ENCODE results near the gene AP2S1. TPM values are rescaled to one million over a fixed set of nuclear protein-coding genes. Genes with fewer than 3 reads are reported as not detected.

The AP2S1 gene
- total RNA-seq, 1 donor from 2014 or later, result 50.1 TPM

GRCh38 chr19:46868025-46868802, 17.6 kb upstream of the AP2S1 start:
- Histone ChIP-seq H3K27ac (ENCODE audit: low read depth, low read length) (no peak overlapping the region), H3K36me3 (ENCODE audit: control insufficient read depth in 3 of 3, insufficient read depth in 3 of 3, low read length in 3 of 3) (no peaks in the 10 kb centered on the region), H3K9ac (ENCODE audit: low read depth in 1 of 3, low read length in 3 of 3) (no peak overlapping the region), H3K27me3 (ENCODE audit: control insufficient read depth in 3 of 3, insufficient read depth in 3 of 3, low read length in 3 of 3) (no peaks in the 10 kb centered on the region), H3K9me3 (ENCODE audit: control insufficient read depth in 3 of 3, low read length in 3 of 3) (no peaks in the 10 kb centered on the region), H3K4me3 (ENCODE audit: low read length in 3 of 3) (no peak overlapping the region), H3K4me1 (ENCODE audit: control insufficient read depth in 3 of 3, insufficient read depth in 3 of 3, low read length in 3 of 3) (peaks cover 27 to 38% (median 36%) of the 10 kb centered on the region in 3 donors)

GRCh38 chr19:46867170-46867569, 16.5 kb upstream of the AP2S1 start:
- Histone ChIP-seq H3K27me3 (ENCODE audit: control insufficient read depth in 3 of 3, insufficient read depth in 3 of 3, low read length in 3 of 3) (no peaks in the 10 kb centered on the region), H3K27ac (ENCODE audit: low read depth, low read length) (peak overlapping the region; percentile 0), H3K4me1 (ENCODE audit: control insufficient read depth in 3 of 3, insufficient read depth in 3 of 3, low read length in 3 of 3) (peaks cover 37 to 48% (median 46%) of the 10 kb centered on the region in 3 donors), H3K4me3 (ENCODE audit: low read length in 3 of 3) (no peak overlapping the region), H3K9ac (ENCODE audit: low read depth in 1 of 3, low read length in 3 of 3) (no peak overlapping the region), H3K36me3 (ENCODE audit: control insufficient read depth in 3 of 3, insufficient read depth in 3 of 3, low read length in 3 of 3) (no peaks in the 10 kb centered on the region), H3K9me3 (ENCODE audit: control insufficient read depth in 3 of 3, low read length in 3 of 3) (no peaks in the 10 kb centered on the region)

GRCh38 chr19:46866407-46867136, 15.9 kb upstream of the AP2S1 start:
- Histone ChIP-seq H3K4me1 (ENCODE audit: control insufficient read depth in 3 of 3, insufficient read depth in 3 of 3, low read length in 3 of 3) (peaks cover 43 to 54% (median 52%) of the 10 kb centered on the region in 3 donors), H3K9ac (ENCODE audit: low read depth in 1 of 3, low read length in 3 of 3) (no peak overlapping the region), H3K27ac (ENCODE audit: low read depth, low read length) (peak overlapping the region; percentile 0), H3K9me3 (ENCODE audit: control insufficient read depth in 3 of 3, low read length in 3 of 3) (no peaks in the 10 kb centered on the region), H3K4me3 (ENCODE audit: low read length in 3 of 3) (no peak overlapping the region), H3K36me3 (ENCODE audit: control insufficient read depth in 3 of 3, insufficient read depth in 3 of 3, low read length in 3 of 3) (no peaks in the 10 kb centered on the region), H3K27me3 (ENCODE audit: control insufficient read depth in 3 of 3, insufficient read depth in 3 of 3, low read length in 3 of 3) (no peaks in the 10 kb centered on the region)

GRCh38 chr19:46863818-46864629, 13.4 kb upstream of the AP2S1 start:
- Histone ChIP-seq H3K9me3 (ENCODE audit: control insufficient read depth in 3 of 3, low read length in 3 of 3) (no peaks in the 10 kb centered on the region), H3K4me1 (ENCODE audit: control insufficient read depth in 3 of 3, insufficient read depth in 3 of 3, low read length in 3 of 3) (peaks cover 47 to 59% (median 56%) of the 10 kb centered on the region in 3 donors), H3K36me3 (ENCODE audit: control insufficient read depth in 3 of 3, insufficient read depth in 3 of 3, low read length in 3 of 3) (no peaks in the 10 kb centered on the region), H3K4me3 (ENCODE audit: low read length in 3 of 3) (peak overlapping the region; percentile 16 to 50 (median 49)), H3K27me3 (ENCODE audit: control insufficient read depth in 3 of 3, insufficient read depth in 3 of 3, low read length in 3 of 3) (no peaks in the 10 kb centered on the region), H3K27ac (ENCODE audit: low read depth, low read length) (peak overlapping the region; percentile 96), H3K9ac (ENCODE audit: low read depth in 1 of 3, low read length in 3 of 3) (peak overlapping the region; percentile 63 to 85 (median 69))

GRCh38 chr19:46862974-46863632, 12.5 kb upstream of the AP2S1 start:
- Histone ChIP-seq H3K27ac (ENCODE audit: low read depth, low read length) (peak overlapping the region; percentile 96), H3K4me1 (ENCODE audit: control insufficient read depth in 3 of 3, insufficient read depth in 3 of 3, low read length in 3 of 3) (peaks cover 47 to 57% (median 56%) of the 10 kb centered on the region in 3 donors), H3K4me3 (ENCODE audit: low read length in 3 of 3) (peak overlapping the region; percentile 23 to 86 (median 76)), H3K27me3 (ENCODE audit: control insufficient read depth in 3 of 3, insufficient read depth in 3 of 3, low read length in 3 of 3) (no peaks in the 10 kb centered on the region), H3K36me3 (ENCODE audit: control insufficient read depth in 3 of 3, insufficient read depth in 3 of 3, low read length in 3 of 3) (no peaks in the 10 kb centered on the region), H3K9me3 (ENCODE audit: control insufficient read depth in 3 of 3, low read length in 3 of 3) (no peaks in the 10 kb centered on the region), H3K9ac (ENCODE audit: low read depth in 1 of 3, low read length in 3 of 3) (peak overlapping the region; percentile 22 to 85 (median 71))

GRCh38 chr19:46862503-46862834, 11.8 kb upstream of the AP2S1 start:
- H3K27ac ChIP-seq (ENCODE audit: low read depth, low read length), result peak overlapping the region; percentile 96
- no peaks in the 10 kb centered on the region for H3K36me3 ChIP-seq (ENCODE audit: control insufficient read depth in 3 of 3, insufficient read depth in 3 of 3, low read length in 3 of 3)
- H3K4me1 ChIP-seq (ENCODE audit: control insufficient read depth in 3 of 3, insufficient read depth in 3 of 3, low read length in 3 of 3), result peaks cover 47 to 57% (median 55%) of the 10 kb centered on the region in 3 donors
- H3K27me3 ChIP-seq (ENCODE audit: control insufficient read depth in 3 of 3, insufficient read depth in 3 of 3, low read length in 3 of 3), result no peaks in the 10 kb centered on the region
- H3K9ac ChIP-seq (ENCODE audit: low read depth in 1 of 3, low read length in 3 of 3), result peak overlapping the region; percentile 66 to 85 (median 71)
- no peaks in the 10 kb centered on the region for H3K9me3 ChIP-seq (ENCODE audit: control insufficient read depth in 3 of 3, low read length in 3 of 3)
- peak overlapping the region; percentile 76 to 86 (median 77) for H3K4me3 ChIP-seq (ENCODE audit: low read length in 3 of 3)

- H3K27ac ChIP-seq (ENCODE audit: low read depth, low read length), result peak overlapping the region; percentile 96
- no peaks in the 10 kb centered on the region for H3K27me3 ChIP-seq (ENCODE audit: control insufficient read depth in 3 of 3, insufficient read depth in 3 of 3, low read length in 3 of 3)
- H3K4me3 ChIP-seq (ENCODE audit: low read length in 3 of 3), result peak overlapping the region; percentile 76 to 86 (median 77)
- H3K36me3 ChIP-seq (ENCODE audit: control insufficient read depth in 3 of 3, insufficient read depth in 3 of 3, low read length in 3 of 3), result no peaks in the 10 kb centered on the region
- H3K4me1 ChIP-seq (ENCODE audit: control insufficient read depth in 3 of 3, insufficient read depth in 3 of 3, low read length in 3 of 3), result peaks cover 46 to 53% (median 51%) of the 10 kb centered on the region in 3 donors
- peak overlapping the region; percentile 66 to 85 (median 71) for H3K9ac ChIP-seq (ENCODE audit: low read depth in 1 of 3, low read length in 3 of 3)
- H3K9me3 ChIP-seq (ENCODE audit: control insufficient read depth in 3 of 3, low read length in 3 of 3), result no peaks in the 10 kb centered on the region
Observed at GRCh38 chr19:46861691-46862502, 11.3 kb upstream of the AP2S1 start.

GRCh38 chr19:46860846-46861690, 10.4 kb upstream of the AP2S1 start, which contains the start of gene ARHGAP35:
ARHGAP35 (plus strand) TSS chr19:46860997; CDS start chr19:46918676, 57,679 bp downstream.
- Histone ChIP-seq H3K36me3 (ENCODE audit: control insufficient read depth in 3 of 3, insufficient read depth in 3 of 3, low read length in 3 of 3) (no peaks in the 10 kb centered on the region), H3K4me1 (ENCODE audit: control insufficient read depth in 3 of 3, insufficient read depth in 3 of 3, low read length in 3 of 3) (peaks cover 46 to 52% (median 49%) of the 10 kb centered on the region in 3 donors), H3K9ac (ENCODE audit: low read depth in 1 of 3, low read length in 3 of 3) (peak within 1 kb of the TSS; percentile 76 to 98 (median 83)), H3K9me3 (ENCODE audit: control insufficient read depth in 3 of 3, low read length in 3 of 3) (no peaks in the 10 kb centered on the region), H3K27ac (ENCODE audit: low read depth, low read length) (peak within 1 kb of the TSS; percentile 96), H3K4me3 (ENCODE audit: low read length in 3 of 3) (peak within 1 kb of the TSS; percentile 76 to 90 (median 86)), H3K27me3 (ENCODE audit: control insufficient read depth in 3 of 3, insufficient read depth in 3 of 3, low read length in 3 of 3) (no peaks in the 10 kb centered on the region)
